Glutamatergic neuron (in vitro differentiated cells): ENCODE data around the gene LCN10. TPM values are rescaled to one million over a fixed set of nuclear protein-coding genes. Genes with fewer than 3 reads are reported as not detected.

ENCODE experiments used
- DNase-seq: peaks from one replicate; pipeline ENCODE4 v3.0.0; 2022
- H3K27ac Mint-ChIP-seq: one replicate; pipeline ENCODE4 v1.8.0; 2020; ENCODE audit warnings: mild to moderate bottlenecking, mixed read lengths, inconsistent platforms; ENCODE audit not compliant: unreplicated experiment
- H3K27me3 Mint-ChIP-seq: one replicate; pipeline ENCODE4 v1.8.0; 2020; ENCODE audit warnings: mild to moderate bottlenecking, moderate library complexity, mixed read lengths, inconsistent platforms; ENCODE audit not compliant: unreplicated experiment
- H3K36me3 Mint-ChIP-seq: one replicate; pipeline ENCODE4 v1.8.0; 2020; ENCODE audit warnings: mild to moderate bottlenecking, mixed read lengths, inconsistent platforms; ENCODE audit not compliant: unreplicated experiment
- H3K4me1 Mint-ChIP-seq: one replicate; pipeline ENCODE4 v1.8.0; 2020; ENCODE audit warnings: mild to moderate bottlenecking, low read depth, mixed read lengths, inconsistent platforms; ENCODE audit not compliant: unreplicated experiment
- H3K4me3 Mint-ChIP-seq: one replicate; pipeline ENCODE4 v1.8.0; 2020; ENCODE audit warnings: mild to moderate bottlenecking, mixed read lengths, inconsistent platforms; ENCODE audit not compliant: unreplicated experiment
- H3K9me3 Mint-ChIP-seq: one replicate; pipeline ENCODE4 v1.8.0; 2020; ENCODE audit warnings: mild to moderate bottlenecking, moderate library complexity, mixed read lengths, inconsistent platforms; ENCODE audit not compliant: unreplicated experiment
- total RNA-seq: library from RNA; stranded (reverse); fragmentation: NEBNext Ultra II Directional; extraction: Animal tissue kit (Norgen Biotek cat#: 25700); gene quantifications from one replicate; pipeline ENCODE4 v1.2.1, GENCODE V29; 2021; ENCODE audit not compliant: unreplicated experiment
- TF ChIP-seq, protein P1 (sequence below): fragments of 200-600 bp; sonication (generic); IDR thresholded peaks from one replicate; pipeline ENCODE4 v1.5.0; 2021; ENCODE audit not compliant: partially characterized antibody, unreplicated experiment

Gene LCN10
- total RNA-seq, 1 donor from 2014 or later = not detected

DNA sequence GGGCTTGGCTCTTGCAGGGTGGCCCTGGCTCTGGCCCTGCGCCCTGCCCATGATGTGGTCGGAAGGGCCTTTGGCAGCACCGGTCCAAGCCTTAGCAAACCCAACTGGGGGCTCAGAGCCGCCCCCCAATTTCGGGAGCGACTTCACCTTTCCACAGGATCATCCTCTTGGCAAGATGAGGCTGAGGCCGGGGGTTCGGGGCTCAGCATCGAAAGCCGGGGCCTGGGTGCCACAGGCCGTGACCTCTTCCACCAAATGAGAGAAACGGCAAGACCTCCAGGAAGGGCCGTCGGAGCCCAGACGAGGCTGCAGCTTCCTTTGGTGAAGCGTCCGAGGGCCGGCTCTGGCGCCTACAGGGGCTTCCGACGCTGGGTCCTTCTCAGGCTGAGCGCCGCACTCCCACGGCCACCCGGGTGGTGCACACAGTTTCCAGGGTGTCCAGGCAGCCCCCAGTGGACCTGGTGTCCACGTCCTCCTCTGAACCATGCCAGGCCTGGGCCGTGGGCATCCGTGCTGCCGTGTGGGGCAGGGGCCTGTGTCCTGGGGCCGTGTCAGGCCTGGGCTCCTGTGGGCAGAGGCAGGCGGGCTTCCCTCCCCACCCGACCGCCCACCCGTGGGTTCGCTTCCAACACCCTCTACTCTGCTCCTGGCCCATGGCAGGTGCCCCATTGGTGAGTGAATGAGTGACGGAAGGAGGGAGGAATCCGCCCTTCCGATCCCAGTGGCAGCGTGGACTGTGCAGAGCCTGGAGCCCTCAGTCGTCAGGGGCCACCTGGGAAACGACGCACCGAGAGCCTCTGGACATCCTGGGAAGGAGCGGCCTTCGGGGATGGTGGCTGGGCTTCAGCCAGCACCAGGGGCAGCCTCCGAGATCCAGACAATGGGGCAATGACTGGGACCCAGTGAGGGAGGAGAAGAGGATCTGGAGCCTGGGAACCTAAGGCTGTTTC, 50.3 kb downstream of the LCN10 start:
- Mint-ChIP-seq H3K27ac (no peak overlapping the region), H3K27me3 (peaks cover 7% of the 10 kb centered on the region), H3K36me3 (no peaks in the 10 kb centered on the region), H3K9me3 (peaks cover 4% of the 10 kb centered on the region), H3K4me1 (peaks cover 13% of the 10 kb centered on the region), H3K4me3 (no peak overlapping the region)
- DNase-seq = peak; percentile 15
- TF ChIP-seq, protein P1, sequence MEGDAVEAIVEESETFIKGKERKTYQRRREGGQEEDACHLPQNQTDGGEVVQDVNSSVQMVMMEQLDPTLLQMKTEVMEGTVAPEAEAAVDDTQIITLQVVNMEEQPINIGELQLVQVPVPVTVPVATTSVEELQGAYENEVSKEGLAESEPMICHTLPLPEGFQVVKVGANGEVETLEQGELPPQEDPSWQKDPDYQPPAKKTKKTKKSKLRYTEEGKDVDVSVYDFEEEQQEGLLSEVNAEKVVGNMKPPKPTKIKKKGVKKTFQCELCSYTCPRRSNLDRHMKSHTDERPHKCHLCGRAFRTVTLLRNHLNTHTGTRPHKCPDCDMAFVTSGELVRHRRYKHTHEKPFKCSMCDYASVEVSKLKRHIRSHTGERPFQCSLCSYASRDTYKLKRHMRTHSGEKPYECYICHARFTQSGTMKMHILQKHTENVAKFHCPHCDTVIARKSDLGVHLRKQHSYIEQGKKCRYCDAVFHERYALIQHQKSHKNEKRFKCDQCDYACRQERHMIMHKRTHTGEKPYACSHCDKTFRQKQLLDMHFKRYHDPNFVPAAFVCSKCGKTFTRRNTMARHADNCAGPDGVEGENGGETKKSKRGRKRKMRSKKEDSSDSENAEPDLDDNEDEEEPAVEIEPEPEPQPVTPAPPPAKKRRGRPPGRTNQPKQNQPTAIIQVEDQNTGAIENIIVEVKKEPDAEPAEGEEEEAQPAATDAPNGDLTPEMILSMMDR = no peak

DNA sequence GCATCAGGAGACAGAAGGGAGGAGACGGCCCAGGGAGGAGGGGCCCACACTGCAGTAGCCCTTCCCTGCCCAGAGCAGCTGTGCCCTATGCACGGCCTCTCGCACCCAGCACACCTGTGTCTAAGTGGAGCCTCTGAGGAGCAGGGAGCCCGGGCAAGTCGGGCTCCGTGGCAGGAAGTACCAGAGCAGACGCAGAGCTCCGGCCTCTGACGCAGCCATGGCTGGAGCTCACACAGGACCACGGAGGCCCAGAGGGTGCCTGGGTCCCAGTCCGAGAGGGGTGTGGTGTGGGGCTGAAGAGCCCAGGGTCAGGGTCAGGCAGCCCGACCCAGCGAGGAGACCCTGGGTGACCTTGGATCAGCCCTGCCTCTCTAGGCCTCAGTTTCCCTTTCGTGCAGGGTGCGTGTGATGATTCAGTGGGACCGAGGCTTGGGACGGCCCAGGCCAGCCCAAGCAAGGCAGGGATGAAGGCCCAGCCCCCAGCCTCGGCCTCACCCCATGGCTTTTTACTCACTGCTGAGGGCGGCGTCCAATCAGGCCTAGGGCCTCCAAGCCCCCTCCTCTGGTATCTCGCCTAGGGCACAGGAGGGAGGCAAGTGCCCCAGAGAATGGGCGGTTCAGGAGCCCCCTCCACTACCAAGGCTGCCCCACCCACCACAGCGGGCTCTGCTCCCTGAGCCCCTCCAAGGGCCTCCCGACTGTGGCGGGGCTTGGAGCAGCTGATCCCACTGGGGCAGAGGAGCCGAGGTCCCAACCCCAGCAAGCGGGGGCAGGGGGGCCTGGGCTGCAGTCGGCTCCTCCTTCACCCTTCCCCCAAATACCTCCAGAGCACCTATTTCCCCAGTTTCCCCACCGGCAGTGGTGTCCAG, 51.2 kb downstream of the LCN10 start:
- H3K36me3 Mint-ChIP-seq = no peaks in the 10 kb centered on the region
- peaks cover 4% of the 10 kb centered on the region for H3K9me3 Mint-ChIP-seq
- peak; percentile 19 for DNase-seq
- TF ChIP-seq, protein P1 = no peak
- peaks cover 11% of the 10 kb centered on the region for H3K4me1 Mint-ChIP-seq
- peaks cover 7% of the 10 kb centered on the region for H3K27me3 Mint-ChIP-seq
- H3K4me3 Mint-ChIP-seq = no peak overlapping the region
- H3K27ac Mint-ChIP-seq = no peak overlapping the region

DNA sequence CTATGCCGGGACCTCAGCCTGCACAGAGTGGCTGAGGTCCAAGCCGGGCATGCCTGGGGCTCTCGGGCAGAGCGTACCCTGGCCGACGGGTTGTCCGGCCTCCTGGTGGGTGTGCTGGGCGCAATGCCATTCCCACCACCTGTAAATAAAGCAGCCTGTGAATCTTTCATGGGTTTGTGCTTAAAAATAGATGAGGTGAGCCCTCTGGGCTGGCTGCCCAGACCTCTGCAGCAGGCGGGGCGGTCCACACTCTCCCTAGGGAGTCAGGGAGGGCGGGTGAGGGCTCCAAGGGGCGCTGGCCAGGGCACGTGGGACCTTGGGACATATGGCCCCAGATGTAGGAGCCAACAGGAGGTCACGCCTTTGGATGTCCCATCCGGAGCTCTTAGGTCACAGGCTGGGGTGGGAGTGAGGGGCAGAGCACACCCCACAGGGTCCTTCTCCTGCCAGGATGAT, 51.9 kb downstream of the LCN10 start:
- no peak for DNase-seq
- no peak overlapping the region for H3K27ac Mint-ChIP-seq
- peaks cover 11% of the 10 kb centered on the region for H3K4me1 Mint-ChIP-seq
- TF ChIP-seq, protein P1 = no peak
- peaks cover under 1% of the 10 kb centered on the region for H3K9me3 Mint-ChIP-seq
- peak overlapping the region; percentile 34 for H3K4me3 Mint-ChIP-seq
- peaks cover 5% of the 10 kb centered on the region for H3K27me3 Mint-ChIP-seq
- H3K36me3 Mint-ChIP-seq = no peaks in the 10 kb centered on the region

DNA sequence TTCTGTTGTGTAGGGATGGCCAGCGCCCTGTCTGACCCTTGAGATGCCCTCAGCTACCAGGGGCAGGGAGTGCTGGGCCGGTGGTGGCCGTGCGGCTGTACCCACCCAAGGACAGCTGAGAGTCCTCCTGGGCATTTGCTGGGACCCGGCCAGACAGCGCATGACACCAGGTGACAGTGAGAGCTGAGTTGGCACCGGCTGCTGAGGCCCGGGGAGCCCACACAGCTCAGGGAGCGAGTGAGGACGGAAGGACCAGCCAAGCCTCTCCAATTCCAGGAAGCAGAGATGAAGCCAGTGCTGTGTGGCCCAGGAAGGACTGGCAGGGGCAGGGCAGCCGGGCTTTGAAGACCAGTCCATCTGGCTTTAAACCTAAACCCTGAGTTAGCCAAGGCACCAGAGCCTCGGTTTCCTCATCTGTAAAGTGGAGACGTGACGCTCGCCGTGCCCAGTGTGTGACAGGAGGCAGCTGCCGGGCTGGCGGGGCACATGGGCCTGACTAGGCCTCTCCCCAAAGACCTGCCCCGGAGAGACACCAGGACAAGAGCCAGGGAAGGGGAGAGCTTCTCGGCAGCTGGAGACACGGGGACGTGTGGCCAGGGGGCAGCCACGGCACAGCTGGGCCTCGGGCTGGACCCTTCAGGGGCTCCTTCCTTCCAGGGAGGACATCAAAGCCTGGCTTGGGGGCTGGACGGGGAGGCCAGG, 52.5 kb downstream of the LCN10 start:
- Mint-ChIP-seq H3K4me1 (peaks cover 10% of the 10 kb centered on the region), H3K27ac (no peak overlapping the region), H3K4me3 (peak overlapping the region; percentile 38), H3K36me3 (no peaks in the 10 kb centered on the region), H3K27me3 (peaks cover 5% of the 10 kb centered on the region), H3K9me3 (no peaks in the 10 kb centered on the region)
- no peak for DNase-seq
- TF ChIP-seq, protein P1 = no peak
